Measurements from ENCODE around the gene PXYLP1. TPM values are rescaled to one million over a fixed set of nuclear protein-coding genes. Genes with fewer than 3 reads are reported as not detected.

PXYLP1 gene
- total RNA-seq, 3 donors from 2014 or later (not counting 1 experiment from before 2014, with no cell fraction given): 13.0 to 32.4 (median 21.7) TPM

GRCh38 chr3:141308588-141309218, 77.1 kb downstream of the PXYLP1 start:
- TF ChIP-seq, protein P1, sequence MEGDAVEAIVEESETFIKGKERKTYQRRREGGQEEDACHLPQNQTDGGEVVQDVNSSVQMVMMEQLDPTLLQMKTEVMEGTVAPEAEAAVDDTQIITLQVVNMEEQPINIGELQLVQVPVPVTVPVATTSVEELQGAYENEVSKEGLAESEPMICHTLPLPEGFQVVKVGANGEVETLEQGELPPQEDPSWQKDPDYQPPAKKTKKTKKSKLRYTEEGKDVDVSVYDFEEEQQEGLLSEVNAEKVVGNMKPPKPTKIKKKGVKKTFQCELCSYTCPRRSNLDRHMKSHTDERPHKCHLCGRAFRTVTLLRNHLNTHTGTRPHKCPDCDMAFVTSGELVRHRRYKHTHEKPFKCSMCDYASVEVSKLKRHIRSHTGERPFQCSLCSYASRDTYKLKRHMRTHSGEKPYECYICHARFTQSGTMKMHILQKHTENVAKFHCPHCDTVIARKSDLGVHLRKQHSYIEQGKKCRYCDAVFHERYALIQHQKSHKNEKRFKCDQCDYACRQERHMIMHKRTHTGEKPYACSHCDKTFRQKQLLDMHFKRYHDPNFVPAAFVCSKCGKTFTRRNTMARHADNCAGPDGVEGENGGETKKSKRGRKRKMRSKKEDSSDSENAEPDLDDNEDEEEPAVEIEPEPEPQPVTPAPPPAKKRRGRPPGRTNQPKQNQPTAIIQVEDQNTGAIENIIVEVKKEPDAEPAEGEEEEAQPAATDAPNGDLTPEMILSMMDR (IDR thresholded peaks at IDR 0.05): no peak
- Mint-ChIP-seq H3K4me1 (peaks cover 30 to 31% of the 10 kb centered on the region in 2 donors), H3K27ac (no peak overlapping the region), H3K27me3 (ENCODE audit: low read depth in 2 of 2) (no peaks in the 10 kb centered on the region), H3K9me3 (no peaks in the 10 kb centered on the region), H3K4me3 (no peak overlapping the region), H3K36me3 (no peaks in the 10 kb centered on the region)
- no peaks in the 10 kb centered on the region for H3K9me3 ChIP-seq (ENCODE audit: control insufficient read depth, insufficient read depth, low read length)
- H3K27ac ChIP-seq (ENCODE audit: low read length): no peak overlapping the region
- H3K36me3 ChIP-seq (ENCODE audit: control insufficient read depth, insufficient read depth, low read length): no peaks in the 10 kb centered on the region
- no peak for ATAC-seq
- H3K4me1 ChIP-seq (ENCODE audit: control insufficient read depth, insufficient read depth, low read length): peaks cover 20% of the 10 kb centered on the region
- 84% methylated on average over 12 of the region's 13 CpGs for WGBS (ENCODE audit: insufficient coverage)
- no peak for DNase-seq
- intact Hi-C loops (cut with micrococcal nuclease): no loop called here
- no peaks in the 10 kb centered on the region for H3K27me3 ChIP-seq (ENCODE audit: control insufficient read depth, insufficient read depth, low read length)
- H3K4me3 ChIP-seq (ENCODE audit: low read length): no peak overlapping the region

DNA sequence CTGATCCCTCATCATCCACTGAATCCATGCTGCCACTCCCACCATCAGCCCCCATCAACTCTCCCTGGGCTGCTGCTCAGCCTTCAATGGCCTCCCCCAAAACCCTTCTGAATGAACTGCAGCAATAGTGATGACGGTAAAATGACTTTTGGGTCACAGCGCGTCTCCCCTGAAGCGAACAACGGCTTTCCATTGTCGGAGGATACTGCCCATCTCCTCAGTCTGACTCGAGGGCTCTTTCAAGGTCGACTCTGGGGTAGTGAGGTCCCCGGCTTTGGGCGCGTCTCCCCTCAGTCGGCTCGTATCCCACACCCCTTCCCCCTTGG, 79.5 kb downstream of the PXYLP1 start:
- 10% methylated on average over 13 of the region's 13 CpGs for WGBS (ENCODE audit: insufficient coverage)
- no peaks in the 10 kb centered on the region for H3K9me3 ChIP-seq (ENCODE audit: control insufficient read depth, insufficient read depth, low read length)
- Mint-ChIP-seq H3K27me3 (ENCODE audit: low read depth in 2 of 2) (no peaks in the 10 kb centered on the region), H3K4me3 (peak overlapping the region; percentile 100), H3K4me1 (peaks cover 30 to 31% of the 10 kb centered on the region in 2 donors), H3K9me3 (no peaks in the 10 kb centered on the region), H3K27ac (peak overlapping the region; percentile 96 to 98), H3K36me3 (no peaks in the 10 kb centered on the region)
- H3K4me3 ChIP-seq (ENCODE audit: low read length): peak overlapping the region; percentile 64
- ATAC-seq (no peak), DNase-seq (no peak)
- peak overlapping the region; percentile 81 for H3K27ac ChIP-seq (ENCODE audit: low read length)
- H3K4me1 ChIP-seq (ENCODE audit: control insufficient read depth, insufficient read depth, low read length): peaks cover 20% of the 10 kb centered on the region
- no peaks in the 10 kb centered on the region for H3K27me3 ChIP-seq (ENCODE audit: control insufficient read depth, insufficient read depth, low read length)
- intact Hi-C loops (cut with micrococcal nuclease): loop anchor here (2.0 kb wide), 4 partner anchors 60 to 428 kb away; partner anchors contain the start of gene RNF7
- TF ChIP-seq, protein P1 (IDR thresholded peaks at IDR 0.05): no peak
- no peaks in the 10 kb centered on the region for H3K36me3 ChIP-seq (ENCODE audit: control insufficient read depth, insufficient read depth, low read length)

DNA sequence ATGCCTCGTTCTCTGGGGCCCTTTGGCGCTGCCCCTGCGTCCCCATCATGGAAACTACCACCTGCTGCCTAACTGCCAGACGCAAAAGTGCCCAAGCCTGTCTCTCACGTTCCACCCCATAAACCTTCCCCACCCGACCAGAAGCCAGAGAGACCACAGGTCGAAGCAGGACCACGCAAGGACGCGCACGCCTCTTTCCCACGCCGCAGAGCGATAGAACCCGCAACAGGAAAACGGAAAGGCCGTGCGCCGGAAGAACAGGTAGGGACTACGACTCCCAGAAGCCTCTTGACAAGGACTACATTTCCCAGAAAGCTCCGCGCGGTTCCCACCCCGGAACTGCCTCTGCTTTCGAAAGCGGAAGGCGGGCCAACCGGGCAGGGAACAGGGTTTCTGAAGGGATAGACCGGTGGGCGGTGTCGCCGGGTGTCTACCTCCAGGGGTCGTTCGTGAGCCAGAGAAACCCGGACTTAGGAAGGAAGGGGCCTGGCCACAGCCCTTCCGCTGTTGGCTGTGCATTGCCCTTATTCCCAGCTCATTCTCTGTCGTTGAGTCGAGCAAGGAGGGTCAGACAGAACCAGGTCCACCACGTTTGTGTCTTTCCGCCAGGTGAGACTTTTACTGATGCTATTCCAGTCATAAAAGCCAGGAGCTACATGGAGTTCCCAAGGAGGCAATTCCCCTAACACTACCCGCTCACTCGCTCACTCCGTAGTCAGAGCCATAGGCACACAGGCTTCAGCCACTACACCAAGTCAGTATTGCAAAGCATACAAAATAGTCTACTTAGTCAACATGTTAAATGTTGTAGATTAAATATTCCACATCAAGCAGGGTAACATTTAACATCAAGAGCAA, 80.1 kb downstream of the PXYLP1 start:
- H3K27ac Mint-ChIP-seq: peak overlapping the region; percentile 96 to 98
- TF ChIP-seq, protein P1 (IDR thresholded peaks at IDR 0.05): peak; percentile 48
- Histone ChIP-seq H3K27me3 (ENCODE audit: control insufficient read depth, insufficient read depth, low read length) (no peaks in the 10 kb centered on the region), H3K9me3 (ENCODE audit: control insufficient read depth, insufficient read depth, low read length) (no peaks in the 10 kb centered on the region), H3K4me3 (ENCODE audit: low read length) (peak overlapping the region; percentile 64), H3K4me1 (ENCODE audit: control insufficient read depth, insufficient read depth, low read length) (peaks cover 20% of the 10 kb centered on the region), H3K36me3 (ENCODE audit: control insufficient read depth, insufficient read depth, low read length) (no peaks in the 10 kb centered on the region), H3K27ac (ENCODE audit: low read length) (peak overlapping the region; percentile 81)
- intact Hi-C loops (cut with micrococcal nuclease): loop anchor here (2.0 kb wide), 4 partner anchors 59 to 427 kb away; partner anchors contain the start of gene RNF7
- H3K36me3 Mint-ChIP-seq: no peaks in the 10 kb centered on the region
- WGBS (ENCODE audit: insufficient coverage): 5% methylated on average over 43 of the region's 43 CpGs
- peaks cover 30 to 31% of the 10 kb centered on the region in 2 donors for H3K4me1 Mint-ChIP-seq
- no peaks in the 10 kb centered on the region for H3K9me3 Mint-ChIP-seq
- ATAC-seq (peak; percentile 96 to 99 (median 98)), DNase-seq (peak; percentile 93 to 98)
- H3K4me3 Mint-ChIP-seq: peak overlapping the region; percentile 100
- no peaks in the 10 kb centered on the region for H3K27me3 Mint-ChIP-seq (ENCODE audit: low read depth in 2 of 2)
